SK-N-SH (cell line): ENCODE measurements around the gene ABHD16A. TPM values are rescaled to one million over a fixed set of nuclear protein-coding genes. Genes with fewer than 3 reads are reported as not detected.

ENCODE experiments used
- CTCF ChIA-PET: fragments of 300-600, 350-600 bp; formaldehyde crosslinking; extraction: SDS; loops from one replicate; lab custom pipeline; 2021; lab: Yijun Ruan, JAX
- POLR2A ChIA-PET: fragments of 350-600 bp; sonication (Branson Sonifier 250); formaldehyde crosslinking; extraction: SDS; loops from one replicate; lab custom pipeline; 2020; ENCODE audit warnings: antibody characterized with exemption, inconsistent platforms; lab: Yijun Ruan, JAX
- DNase-seq: peaks from one replicate; pipeline ENCODE4 v3.0.0; 2012
- H2AFZ ChIP-seq: fragments of 200-600 bp; sonication (generic); 2 replicates; pipeline ENCODE4 v1.8.1; 2016; ENCODE audit warnings: antibody characterized with exemption, mild to moderate bottlenecking, low read depth
- H3F3A ChIP-seq: fragments of 200-600 bp; sonication (generic); replicated peaks from 2 replicates; pipeline ENCODE3; 2016; ENCODE audit warnings: antibody characterized with exemption, mild to moderate bottlenecking; ENCODE audit not compliant: insufficient read depth
- H3K27ac ChIP-seq, 2 experiments: fragments of 200-500 bp in 1 of 2; fragments of 200-600 bp in 1 of 2; sonication (Bioruptor generic) in 1 of 2; sonication (generic), shearing (Covaris generic) in 1 of 2; 2 replicates each; pipeline versions ENCODE4 v1.5.1 to v1.6.1; 2014 to 2016; ENCODE audit warnings: low read depth in 2 of 2, inconsistent platforms in 1 of 2, low read length in 1 of 2, mild to moderate bottlenecking in 1 of 2, mixed read lengths in 1 of 2
- H3K27me3 ChIP-seq: fragments of 200-600 bp; sonication (generic), shearing (Covaris generic); 2 replicates; pipeline ENCODE4 v1.6.1; 2016; ENCODE audit warnings: mixed run types; ENCODE audit not compliant: insufficient read depth
- H3K36me3 ChIP-seq, 2 experiments: fragments of 200-500 bp in 1 of 2; fragments of 200-600 bp in 1 of 2; sonication (Bioruptor generic) in 1 of 2; sonication (generic) in 1 of 2; replicated peaks in 1 of 2; 2 replicates each; pipeline versions ENCODE3 to v1.5.1; 2014 to 2016; ENCODE audit warnings: low read length in 1 of 2, mild to moderate bottlenecking in 1 of 2; ENCODE audit not compliant: insufficient read depth in 2 of 2, control insufficient read depth in 1 of 2
- H3K4me1 ChIP-seq, 2 experiments: fragments of 200-500 bp in 1 of 2; fragments of 200-600 bp in 1 of 2; sonication (Bioruptor generic) in 1 of 2; sonication (generic), shearing (Covaris generic) in 1 of 2; 2 replicates each; pipeline versions ENCODE4 v1.5.1 to v1.6.1; 2014 to 2016; ENCODE audit warnings: low read depth in 1 of 2, low read length in 1 of 2, mixed run types in 1 of 2; ENCODE audit not compliant: insufficient read depth in 2 of 2, control insufficient read depth in 1 of 2
- H3K4me2 ChIP-seq: fragments of 200-600 bp; sonication (generic), shearing (Covaris generic); 2 replicates; pipeline ENCODE4 v1.6.1; 2017; ENCODE audit warnings: mixed run types
- H3K4me3 ChIP-seq, 2 experiments: fragments of 200-500 bp in 1 of 2; fragments of 200-600 bp in 1 of 2; sonication (Bioruptor generic) in 1 of 2; sonication (generic), shearing (Covaris generic) in 1 of 2; 2 replicates each; pipeline versions ENCODE4 v1.5.1 to v1.8.1; 2014 to 2016; ENCODE audit warnings: low read depth in 2 of 2, inconsistent platforms in 1 of 2, low read length in 1 of 2, mild to moderate bottlenecking in 1 of 2, mixed read lengths in 1 of 2, moderate library complexity in 1 of 2
- H3K79me2 ChIP-seq: fragments of 200-600 bp; sonication (generic); 2 replicates; pipeline ENCODE4 v1.8.1; 2017; ENCODE audit warnings: mild to moderate bottlenecking; ENCODE audit not compliant: insufficient read depth
- H3K9ac ChIP-seq: fragments of 200-600 bp; sonication (generic); 2 replicates; pipeline ENCODE4 v1.6.1; 2017; ENCODE audit warnings: mixed run types
- H3K9me2 ChIP-seq: fragments of 200-600 bp; sonication (generic); 2 replicates; pipeline ENCODE4 v1.6.1; 2017; ENCODE audit warnings: mixed run types
- H3K9me3 ChIP-seq: fragments of 200-600 bp; sonication (generic); 2 replicates; pipeline ENCODE4 v1.6.1; 2017; ENCODE audit warnings: mixed run types, mild to moderate bottlenecking, moderate library complexity
- H4K20me1 ChIP-seq: fragments of 200-600 bp; sonication (generic); 2 replicates; pipeline ENCODE4 v1.6.1; 2017; ENCODE audit warnings: mild to moderate bottlenecking, mixed run types; ENCODE audit not compliant: insufficient read depth
- ELF1 ChIP-seq: IDR thresholded peaks from 2 replicates; pipeline ENCODE4 v1.4.0; 2012
- EP300 ChIP-seq, 2 experiments: IDR thresholded peaks; 2 replicates each; pipeline versions ENCODE4 v1.4.0 to v1.6.1; 2012; ENCODE audit warnings: borderline replicate concordance in 1 of 2, low read depth in 1 of 2, low read length in 1 of 2
- FOXJ3 ChIP-seq: sonication (generic); formaldehyde crosslinking; IDR thresholded peaks from 2 replicates; pipeline ENCODE4 v1.5.1; 2020; ENCODE audit warnings: mild to moderate bottlenecking, missing genetic modification reagents
- GABPA ChIP-seq: IDR thresholded peaks from 2 replicates; pipeline ENCODE4 v1.4.0; 2012; ENCODE audit warnings: low read depth, mild to moderate bottlenecking
- JUND ChIP-seq: IDR thresholded peaks from 2 replicates; pipeline ENCODE4 v1.4.0; 2012
- MAX ChIP-seq: IDR thresholded peaks from 2 replicates; pipeline ENCODE4 v1.4.0; 2012; ENCODE audit warnings: low read depth
- MXI1 ChIP-seq: IDR thresholded peaks from 2 replicates; pipeline ENCODE4 v1.6.1; 2012; ENCODE audit warnings: mild to moderate bottlenecking, low read depth, low read length, improper control_type of control experiment
- NFIC ChIP-seq: IDR thresholded peaks from 2 replicates; pipeline ENCODE4 v1.4.0; 2012; ENCODE audit warnings: borderline replicate concordance
- NRF1 ChIP-seq: IDR thresholded peaks from 2 replicates; pipeline ENCODE4 v1.6.1; 2012; ENCODE audit warnings: low read depth, mild to moderate bottlenecking, low read length
- PBX3 ChIP-seq: IDR thresholded peaks from 2 replicates; pipeline ENCODE4; 2012
- POLR2AphosphoS5 ChIP-seq: IDR thresholded peaks from 2 replicates; pipeline ENCODE4 v1.6.1; 2012; ENCODE audit warnings: low read depth, low read length
- RAD21 ChIP-seq: IDR thresholded peaks from 2 replicates; pipeline ENCODE4 v1.6.1; 2012; ENCODE audit warnings: mild to moderate bottlenecking, low read length
- SIN3A ChIP-seq: IDR thresholded peaks from 2 replicates; pipeline ENCODE4 v1.6.1; 2012; ENCODE audit warnings: low read depth, mild to moderate bottlenecking, low read length, moderate library complexity, borderline replicate concordance
- TAF1 ChIP-seq: IDR thresholded peaks from 2 replicates; pipeline ENCODE4 v1.6.1; 2012; ENCODE audit warnings: low read depth, mild to moderate bottlenecking, low read length, moderate library complexity, borderline replicate concordance
- TCF12 ChIP-seq: IDR thresholded peaks from 2 replicates; pipeline ENCODE4 v1.4.0; 2012
- TEAD4 ChIP-seq: IDR thresholded peaks from 2 replicates; pipeline ENCODE4 v1.4.0; 2012; ENCODE audit warnings: mild to moderate bottlenecking, borderline replicate concordance; ENCODE audit not compliant: insufficient read depth
- USF2 ChIP-seq: fragments of 150-350 bp; IDR thresholded peaks from 2 replicates; pipeline ENCODE4 v1.6.1; 2017; ENCODE audit warnings: antibody characterized with exemption, low read length, low read depth, borderline replicate concordance
- WGBS: methylation state at CpG from one replicate; pipeline ENCODE4 v1.1.6; 2017; ENCODE audit warnings: low lambda C conversion rate; 5-methylcytosine and 5-hydroxymethylcytosine counted together
- polyA plus RNA-seq, 3 experiments: library from polyadenylated mRNA; depleted of rRNA; stranded (reverse); fragments of >200 nt; gene quantifications; 2 replicates each; pipeline ENCODE4 v1.2.3, GENCODE V29; 2012

Gene ABHD16A
- polyA plus RNA-seq, 1 of the 3 experiments (the other 2 are of a cell fraction) = 49.3 TPM

GRCh38 chr6:31660381-31661261 is 42.5 kb downstream of the ABHD16A start, which contains the start of gene C6orf47:
TSS of gene C6orf47 (minus strand) at chr6:31660778. CDS start at chr6:31659947, 831 bp downstream.
- Histone ChIP-seq H4K20me1 (peaks cover 8% of the 10 kb centered on the region; the same call in 1 of the 2 replicates), H3K4me3 (peak within 1 kb of the TSS; percentile 85), H3K27me3 (no peaks in the 10 kb centered on the region), H3K9ac (peak within 1 kb of the TSS; percentile 86), H3K27ac (peak within 1 kb of the TSS; percentile 67 to 86), H3K9me3 (no peaks in the 10 kb centered on the region), H3K79me2 (peaks cover 80% of the 10 kb centered on the region), H2AFZ (peak within 1 kb of the TSS; percentile 48), H3K4me2 (peak within 1 kb of the TSS; percentile 97), H3F3A (peaks cover 27% of the 10 kb centered on the region), H3K4me1 (peaks cover 22 to 35% of the 10 kb centered on the region in 2 experiments; a peak in 2 of 4 replicates), H3K36me3 (peaks cover 14 to 15% of the 10 kb centered on the region in 2 experiments), H3K9me2 (no peaks in the 10 kb centered on the region)
- CTCF ChIA-PET = interaction anchor here (1.0 to 2.0 kb wide), 4 partner anchors 9 to 131 kb away, joined by 4 to 9 read pairs (median 6); partner anchors contain the start of gene BAG6
- POLR2A ChIA-PET = interaction anchor here (0.5 to 2.3 kb wide), 7 partner anchors 9 to 174 kb away, joined by 3 to 16 read pairs (median 4); partner anchors contain the start of genes ABHD16A and BAG6
- 1% methylated on average over 19 of the region's 52 CpGs for WGBS
- DNase-seq = peak; percentile 95
- TF ChIP-seq USF2 (no peak), TCF12 (no peak), FOXJ3 (no peak), TEAD4 (no peak), SIN3A (peak; percentile 82; the same call in 1 of the 2 replicates), ELF1 (peak; percentile 81), TAF1 (peak; percentile 76; the same call in 1 of the 2 replicates), POLR2AphosphoS5 (peak; percentile 84; the same call in 1 of the 2 replicates), PBX3 (peak; percentile 54), NRF1 (0 out of 2 replicates have a peak, but pooled peaks have one; percentile 2), NFIC (no peak), EP300 (IDR thresholded peaks at IDR 0.05; ENCODE audit: borderline replicate concordance in 1 of 2, low read depth in 1 of 2, low read length in 1 of 2) (peak in 1 of 2 experiments; percentile 8; a peak in 1 of 4 replicates), GABPA (peak; percentile 44), MXI1 (peak; percentile 69), RAD21 (peak; percentile 6; the same call in 1 of the 2 replicates), JUND (0 out of 2 replicates have a peak, but pooled peaks have one; percentile 8), MAX (0 out of 2 replicates have a peak, but pooled peaks have one; percentile 38)
